VCaP (cell line): Measurements from ENCODE around the gene LCN10.

Experiments used
- H3K27ac ChIP-seq: fragments of 450-650 bp; 2 replicates; pipeline ENCODE4 v1.5.1; 2017
- CTCF ChIP-seq: fragments of 450-650 bp; conservative IDR thresholded peaks from 2 replicates; pipeline ENCODE4 v1.5.1; 2017; ENCODE audit warnings: mild to moderate bottlenecking, moderate library complexity

LCN10 gene

GRCh38 chr9:136720251-136720897 is 22.4 kb downstream of the LCN10 start:
- H3K27ac ChIP-seq = 0 out of 2 replicates have a peak overlapping the region, but pooled peaks have one; percentile 28

GRCh38 chr9:136719195-136719880 is 23.4 kb downstream of the LCN10 start:
- TF ChIP-seq CTCF = no peak
- H3K27ac ChIP-seq = peak overlapping the region; percentile 22; the same call in 1 of the 2 replicates

More at GRCh38 chr9:136720251-136720897, 22.4 kb downstream of the LCN10 start:
- TF ChIP-seq CTCF = no peak

GRCh38 chr9:136718345-136719194 is 24.2 kb downstream of the LCN10 start:
- H3K27ac ChIP-seq = no peak overlapping the region; the same call in 1 of the 2 replicates
- no peak for TF ChIP-seq CTCF

GRCh38 chr9:136717399-136717798 is 25.3 kb downstream of the LCN10 start:
- H3K27ac ChIP-seq = no peak overlapping the region
- no peak for TF ChIP-seq CTCF

GRCh38 chr9:136714893-136715274 is 27.9 kb downstream of the LCN10 start:
- H3K27ac ChIP-seq = no peak overlapping the region; the same call in 1 of the 2 replicates
- TF ChIP-seq CTCF = no peak

GRCh38 chr9:136714096-136714892 is 28.4 kb downstream of the LCN10 start:
- peak overlapping the region; percentile 91 for H3K27ac ChIP-seq
- no peak for TF ChIP-seq CTCF
